ENCODE measurements around the gene LHB.
"Not testable (repeated sequence)": the region's sequence is repeated elsewhere in the genome, so short reads cannot be mapped to it uniquely, and the experiment has no call there.

DNA sequence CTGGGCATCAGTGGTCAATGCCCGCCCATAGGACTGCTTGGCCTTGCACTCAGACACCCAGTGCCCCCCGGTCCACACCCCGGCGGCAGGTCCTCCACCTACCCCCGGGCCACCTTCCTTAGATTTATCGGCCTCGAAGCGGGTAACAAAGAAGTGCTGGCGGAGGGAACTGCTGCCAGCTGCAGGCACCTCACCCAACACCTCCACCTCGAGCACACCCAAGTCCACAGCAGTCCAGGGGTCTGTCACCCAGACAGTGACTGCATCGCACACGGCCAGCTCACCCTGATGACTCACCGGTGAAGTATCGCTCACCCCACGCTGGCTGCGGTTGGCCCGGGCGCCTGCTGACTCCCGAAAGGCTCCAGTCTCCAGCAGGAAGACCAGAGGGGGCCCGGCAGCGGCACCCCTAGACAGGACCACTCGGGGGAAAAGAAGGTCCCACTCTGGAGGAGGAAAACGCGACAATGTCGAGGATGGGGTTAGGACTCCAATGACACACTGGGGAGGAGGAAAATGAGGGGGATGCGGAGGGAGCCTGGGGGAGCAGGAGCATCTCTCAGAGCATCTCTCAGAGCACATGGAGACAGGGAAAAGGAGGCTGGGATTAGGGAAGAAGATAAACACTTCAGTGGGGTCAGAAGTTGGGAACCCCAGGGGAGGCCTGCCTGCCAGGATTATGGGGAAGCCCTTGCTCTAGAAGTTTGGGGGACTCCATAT, 21.8 kb upstream of the LHB start:
- TF ChIP-seq EZH2 (IDR thresholded peaks at IDR 0.05; ENCODE audit: low read length, unreplicated experiment); EZH2phosphoT487 (IDR thresholded peaks at IDR 0.05; ENCODE audit: borderline replicate concordance, low read length): not testable (repeated sequence)
- TF ChIP-seq, protein P1, sequence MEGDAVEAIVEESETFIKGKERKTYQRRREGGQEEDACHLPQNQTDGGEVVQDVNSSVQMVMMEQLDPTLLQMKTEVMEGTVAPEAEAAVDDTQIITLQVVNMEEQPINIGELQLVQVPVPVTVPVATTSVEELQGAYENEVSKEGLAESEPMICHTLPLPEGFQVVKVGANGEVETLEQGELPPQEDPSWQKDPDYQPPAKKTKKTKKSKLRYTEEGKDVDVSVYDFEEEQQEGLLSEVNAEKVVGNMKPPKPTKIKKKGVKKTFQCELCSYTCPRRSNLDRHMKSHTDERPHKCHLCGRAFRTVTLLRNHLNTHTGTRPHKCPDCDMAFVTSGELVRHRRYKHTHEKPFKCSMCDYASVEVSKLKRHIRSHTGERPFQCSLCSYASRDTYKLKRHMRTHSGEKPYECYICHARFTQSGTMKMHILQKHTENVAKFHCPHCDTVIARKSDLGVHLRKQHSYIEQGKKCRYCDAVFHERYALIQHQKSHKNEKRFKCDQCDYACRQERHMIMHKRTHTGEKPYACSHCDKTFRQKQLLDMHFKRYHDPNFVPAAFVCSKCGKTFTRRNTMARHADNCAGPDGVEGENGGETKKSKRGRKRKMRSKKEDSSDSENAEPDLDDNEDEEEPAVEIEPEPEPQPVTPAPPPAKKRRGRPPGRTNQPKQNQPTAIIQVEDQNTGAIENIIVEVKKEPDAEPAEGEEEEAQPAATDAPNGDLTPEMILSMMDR (conservative IDR thresholded peaks at IDR 0.05; ENCODE audit: low read depth, low read length) = not testable (repeated sequence)

All from PC-3 (cell line).